ENCODE results near the gene PTPRG. TPM values are rescaled to one million over a fixed set of nuclear protein-coding genes. Genes with fewer than 3 reads are reported as not detected.

Gene PTPRG
- total RNA-seq, 1 experiment from 2014 or later, result 69.3 TPM

GRCh38 chr3:62093025-62093424 is 531.7 kb downstream of the PTPRG start:
- DNase-seq, result no peak
- Mint-ChIP-seq H3K4me3 (no peak overlapping the region), H3K27ac (no peak overlapping the region; a peak in 1 of 7 replicates), H3K4me1 (peaks cover 0 to 3% of the 10 kb centered on the region in 2 experiments; a peak in 2 of 4 replicates), H3K27me3 (ENCODE audit: low read depth) (no peaks in the 10 kb centered on the region; the same call in 1 of the 2 replicates), H3K9me3 (no peaks in the 10 kb centered on the region), H3K36me3 (ENCODE audit: insufficient read depth in 1 of 3, low read depth in 3 of 3) (no peaks in the 10 kb centered on the region)
- Histone ChIP-seq H3K79me1 (ENCODE audit: insufficient read depth, low read depth, low read length, poor library complexity, severe bottlenecking) (peaks cover 4% of the 10 kb centered on the region), H4K8ac (replicated peaks; ENCODE audit: insufficient read length, low read depth, low read length) (no peak overlapping the region), H3K56ac (ENCODE audit: insufficient read length, low read depth, low read length) (no peak overlapping the region), H4K91ac (ENCODE audit: insufficient read length, low read depth, low read length) (no peak overlapping the region), H3K9me3 (ENCODE audit: control insufficient read depth, low read depth, low read length) (no peaks in the 10 kb centered on the region), H3K4ac (ENCODE audit: low read depth, low read length) (no peak overlapping the region), H3T11ph (ENCODE audit: low read length) (no peak overlapping the region), H4K20me1 (ENCODE audit: control insufficient read depth, insufficient read depth, insufficient read length) (no peaks in the 10 kb centered on the region), H3K4me1 (ENCODE audit: insufficient read depth, low read length) (no peaks in the 10 kb centered on the region), H2AK5ac (ENCODE audit: insufficient read length, low read length) (no peak overlapping the region), H3K79me2 (ENCODE audit: insufficient read depth, low read length) (no peaks in the 10 kb centered on the region), H3K27ac (ENCODE audit: insufficient read length, low read depth, low read length) (no peak overlapping the region), H3K9ac (ENCODE audit: extremely low read depth, insufficient read length, low read length) (no peak overlapping the region), H3K14ac (ENCODE audit: insufficient read depth, low read length) (no peak overlapping the region), H2BK120ac (ENCODE audit: low read depth, low read length, poor library complexity, severe bottlenecking) (no peak overlapping the region), H2BK20ac (ENCODE audit: low read depth, low read length, poor library complexity, severe bottlenecking) (no peak overlapping the region), H2AFZ (ENCODE audit: low read length) (no peak overlapping the region), H3K23me2 (ENCODE audit: insufficient read length, low read depth, low read length, poor library complexity, severe bottlenecking) (no peaks in the 10 kb centered on the region), H3K23ac (ENCODE audit: insufficient read length, low read depth, low read length) (no peak overlapping the region), H2BK5ac (ENCODE audit: insufficient read length, low read length) (no peak overlapping the region), H3K18ac (ENCODE audit: insufficient read length, low read depth, low read length) (no peak overlapping the region), H3K27me3 (ENCODE audit: insufficient read depth, low read length) (no peaks in the 10 kb centered on the region), H2BK15ac (ENCODE audit: low read depth, low read length) (no peak overlapping the region), H2BK12ac (ENCODE audit: insufficient read length, low read depth, low read length) (no peak overlapping the region), H4K5ac (ENCODE audit: insufficient read length, low read depth, low read length) (no peak overlapping the region), H3K4me2 (ENCODE audit: insufficient read depth, insufficient read length, low read length) (no peak overlapping the region)
- WGBS (ENCODE audit: extremely low coverage, insufficient read length, low lambda C conversion rate), result no CpG with 5 or more reads among the region's 8 CpGs
- TF ChIP-seq, protein P1, sequence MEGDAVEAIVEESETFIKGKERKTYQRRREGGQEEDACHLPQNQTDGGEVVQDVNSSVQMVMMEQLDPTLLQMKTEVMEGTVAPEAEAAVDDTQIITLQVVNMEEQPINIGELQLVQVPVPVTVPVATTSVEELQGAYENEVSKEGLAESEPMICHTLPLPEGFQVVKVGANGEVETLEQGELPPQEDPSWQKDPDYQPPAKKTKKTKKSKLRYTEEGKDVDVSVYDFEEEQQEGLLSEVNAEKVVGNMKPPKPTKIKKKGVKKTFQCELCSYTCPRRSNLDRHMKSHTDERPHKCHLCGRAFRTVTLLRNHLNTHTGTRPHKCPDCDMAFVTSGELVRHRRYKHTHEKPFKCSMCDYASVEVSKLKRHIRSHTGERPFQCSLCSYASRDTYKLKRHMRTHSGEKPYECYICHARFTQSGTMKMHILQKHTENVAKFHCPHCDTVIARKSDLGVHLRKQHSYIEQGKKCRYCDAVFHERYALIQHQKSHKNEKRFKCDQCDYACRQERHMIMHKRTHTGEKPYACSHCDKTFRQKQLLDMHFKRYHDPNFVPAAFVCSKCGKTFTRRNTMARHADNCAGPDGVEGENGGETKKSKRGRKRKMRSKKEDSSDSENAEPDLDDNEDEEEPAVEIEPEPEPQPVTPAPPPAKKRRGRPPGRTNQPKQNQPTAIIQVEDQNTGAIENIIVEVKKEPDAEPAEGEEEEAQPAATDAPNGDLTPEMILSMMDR (conservative IDR thresholded peaks at IDR 0.05), result no peak
